ENCODE data around the gene FRYL. TPM values are rescaled to one million over a fixed set of nuclear protein-coding genes. Genes with fewer than 3 reads are reported as not detected.
A peak's percentile ranks its signal among the peaks of the same experiment; 100 is the strongest.

FRYL gene
- total RNA-seq, 1 donor from 2014 or later: 31.7 TPM

GRCh38 chr4:48484494-48485168 is 295.4 kb downstream of the FRYL start:
- H3K4me3 ChIP-seq (ENCODE audit: low read depth, low read length): no peak overlapping the region
- H3K36me3 ChIP-seq (ENCODE audit: control insufficient read depth, insufficient read depth, low read length): no peaks in the 10 kb centered on the region
- no peak for DNase-seq (ENCODE audit: low read depth)
- H3K27me3 ChIP-seq (ENCODE audit: control insufficient read depth, insufficient read depth, low read length): peaks cover 40% of the 10 kb centered on the region
- TF ChIP-seq CTCF (IDR thresholded peaks at IDR 0.05; ENCODE audit: insufficient read depth, low read length, poor library complexity, severe bottlenecking): no peak

GRCh38 chr4:48483777-48484493 is 296.1 kb downstream of the FRYL start:
- no peak for DNase-seq (ENCODE audit: low read depth)
- Histone ChIP-seq H3K27me3 (ENCODE audit: control insufficient read depth, insufficient read depth, low read length) (peaks cover 36% of the 10 kb centered on the region), H3K36me3 (ENCODE audit: control insufficient read depth, insufficient read depth, low read length) (no peaks in the 10 kb centered on the region), H3K4me3 (ENCODE audit: low read depth, low read length) (no peak overlapping the region)
- no peak for TF ChIP-seq CTCF (IDR thresholded peaks at IDR 0.05; ENCODE audit: insufficient read depth, low read length, poor library complexity, severe bottlenecking)

- H3K27me3 ChIP-seq (ENCODE audit: control insufficient read depth, insufficient read depth, low read length): peaks cover 36% of the 10 kb centered on the region
Measured at GRCh38 chr4:48483006-48483776, 296.9 kb downstream of the FRYL start, which contains the start of gene SLC10A4. Gene SLC10A4 (plus strand): TSS chr4:48483343. CDS start chr4:48483562, 219 bp downstream.

GRCh38 chr4:48481581-48481980 is 298.5 kb downstream of the FRYL start:
- no peaks in the 10 kb centered on the region for H3K36me3 ChIP-seq (ENCODE audit: control insufficient read depth, insufficient read depth, low read length)
- no peak for DNase-seq (ENCODE audit: low read depth)
- no peak for TF ChIP-seq CTCF (IDR thresholded peaks at IDR 0.05; ENCODE audit: insufficient read depth, low read length, poor library complexity, severe bottlenecking)
- H3K4me3 ChIP-seq (ENCODE audit: low read depth, low read length): no peak overlapping the region
- peaks cover 33% of the 10 kb centered on the region for H3K27me3 ChIP-seq (ENCODE audit: control insufficient read depth, insufficient read depth, low read length)

More at GRCh38 chr4:48483006-48483776, 296.9 kb downstream of the FRYL start, which contains the start of gene SLC10A4:
- Histone ChIP-seq H3K36me3 (ENCODE audit: control insufficient read depth, insufficient read depth, low read length) (no peaks in the 10 kb centered on the region), H3K4me3 (ENCODE audit: low read depth, low read length) (peak within 1 kb of the TSS; percentile 29)
- no peak for TF ChIP-seq CTCF (IDR thresholded peaks at IDR 0.05; ENCODE audit: insufficient read depth, low read length, poor library complexity, severe bottlenecking)
- no peak for DNase-seq (ENCODE audit: low read depth)

- peaks cover 15% of the 10 kb centered on the region for H3K27me3 ChIP-seq (ENCODE audit: control insufficient read depth, insufficient read depth, low read length)
- no peak overlapping the region for H3K4me3 ChIP-seq (ENCODE audit: low read depth, low read length)
- no peaks in the 10 kb centered on the region for H3K36me3 ChIP-seq (ENCODE audit: control insufficient read depth, insufficient read depth, low read length)
- no peak for DNase-seq (ENCODE audit: low read depth)
- no peak for TF ChIP-seq CTCF (IDR thresholded peaks at IDR 0.05; ENCODE audit: insufficient read depth, low read length, poor library complexity, severe bottlenecking)
Measured at GRCh38 chr4:48478273-48478672, 301.8 kb downstream of the FRYL start.

Measured in kidney epithelial cell (primary cell).